HL-60/S4 (cell line): ENCODE results near the gene RHBDL1.

Experiments used
- in situ Hi-C: fragments of 300-500 bp; cut with MboI; formaldehyde crosslinking; loops from 2 replicates; pipeline ENCODE4 v1.14.3; 2022; ENCODE audit warnings: low sequenced_read_pairs

Gene RHBDL1

DNA sequence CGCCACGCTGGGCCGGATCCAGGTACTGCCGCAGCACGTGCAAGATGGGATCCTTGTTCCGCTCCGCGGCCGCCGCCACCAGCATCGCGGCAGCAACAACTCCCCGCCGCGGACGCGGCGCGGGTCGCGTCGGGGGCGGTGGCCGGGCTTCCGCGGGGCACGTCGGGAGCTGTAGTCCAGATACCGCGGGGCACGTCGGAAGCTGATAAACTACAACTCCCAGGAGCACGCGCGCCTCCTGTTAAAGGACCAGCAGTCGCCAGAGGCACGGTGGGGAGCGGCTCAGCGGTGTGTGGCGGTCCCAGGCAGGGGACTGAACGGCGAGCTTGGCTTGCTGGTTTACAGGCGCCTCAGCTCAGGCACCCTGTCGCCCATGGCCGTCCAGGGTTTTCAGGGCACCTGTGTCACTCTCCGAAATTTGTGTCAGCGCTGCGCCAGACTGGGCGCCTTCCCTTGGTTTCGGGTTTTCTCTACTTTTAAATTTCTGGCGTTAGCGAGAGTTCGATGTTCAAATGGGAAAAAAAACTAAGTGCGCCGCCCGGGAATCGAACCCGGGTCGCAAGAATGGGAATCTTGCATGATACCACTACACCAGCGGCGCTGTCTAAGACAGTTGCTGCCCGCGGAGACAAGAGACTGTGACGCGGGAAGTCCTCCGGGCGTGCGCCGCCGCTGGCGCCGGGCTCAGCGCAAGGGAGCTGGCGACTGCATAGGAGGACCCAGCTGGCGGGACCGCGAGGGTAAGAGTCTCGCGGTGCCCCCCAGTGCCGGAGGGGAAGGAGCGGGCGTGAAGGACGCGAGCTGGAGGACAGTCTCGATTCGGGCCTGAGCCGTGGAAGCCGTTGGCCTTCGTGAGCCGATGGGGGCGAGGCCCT is 39.0 kb upstream of the RHBDL1 start, which contains the start of gene METTL26:
METTL26 (minus strand) TSS at position 100 of the 875 bp plus-strand sequence; CDS start at position 85, 15 bp downstream.
- in situ Hi-C loops: no loop called here

GRCh38 chr16:637081-638018 is 38.1 kb upstream of the RHBDL1 start:
- in situ Hi-C loops: no loop called here

DNA sequence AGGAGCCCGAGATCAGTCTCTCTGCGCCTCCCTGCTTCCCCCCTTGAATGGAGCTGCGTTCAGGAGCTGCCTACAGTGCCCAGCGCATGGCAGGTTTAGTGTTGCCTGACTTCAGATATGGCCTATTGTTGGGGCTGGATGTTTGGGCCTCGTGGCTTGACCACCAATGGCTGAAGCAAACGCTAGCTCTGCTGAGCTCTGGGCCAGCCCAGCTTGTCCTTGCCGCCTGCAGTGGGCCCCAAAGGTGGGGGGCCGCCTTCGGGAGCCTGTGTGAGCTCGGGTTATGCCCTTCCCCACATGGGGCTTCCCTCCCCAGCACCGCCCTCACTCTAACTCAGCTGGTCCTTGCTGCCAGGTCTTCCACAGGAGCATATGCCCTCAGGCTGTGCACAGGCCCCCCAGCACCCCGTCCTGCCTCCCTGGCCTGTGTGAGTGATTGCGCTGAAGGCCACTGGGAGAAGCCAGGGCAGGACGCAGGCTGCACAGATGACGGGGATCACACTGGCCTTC is 37.4 kb upstream of the RHBDL1 start:
- in situ Hi-C loops: no loop called here

- in situ Hi-C loops: no loop called here
Measured at GRCh38 chr16:638836-639235, 36.6 kb upstream of the RHBDL1 start.

- in situ Hi-C loops: no loop called here
Measured at GRCh38 chr16:640614-641013, 34.9 kb upstream of the RHBDL1 start.

DNA sequence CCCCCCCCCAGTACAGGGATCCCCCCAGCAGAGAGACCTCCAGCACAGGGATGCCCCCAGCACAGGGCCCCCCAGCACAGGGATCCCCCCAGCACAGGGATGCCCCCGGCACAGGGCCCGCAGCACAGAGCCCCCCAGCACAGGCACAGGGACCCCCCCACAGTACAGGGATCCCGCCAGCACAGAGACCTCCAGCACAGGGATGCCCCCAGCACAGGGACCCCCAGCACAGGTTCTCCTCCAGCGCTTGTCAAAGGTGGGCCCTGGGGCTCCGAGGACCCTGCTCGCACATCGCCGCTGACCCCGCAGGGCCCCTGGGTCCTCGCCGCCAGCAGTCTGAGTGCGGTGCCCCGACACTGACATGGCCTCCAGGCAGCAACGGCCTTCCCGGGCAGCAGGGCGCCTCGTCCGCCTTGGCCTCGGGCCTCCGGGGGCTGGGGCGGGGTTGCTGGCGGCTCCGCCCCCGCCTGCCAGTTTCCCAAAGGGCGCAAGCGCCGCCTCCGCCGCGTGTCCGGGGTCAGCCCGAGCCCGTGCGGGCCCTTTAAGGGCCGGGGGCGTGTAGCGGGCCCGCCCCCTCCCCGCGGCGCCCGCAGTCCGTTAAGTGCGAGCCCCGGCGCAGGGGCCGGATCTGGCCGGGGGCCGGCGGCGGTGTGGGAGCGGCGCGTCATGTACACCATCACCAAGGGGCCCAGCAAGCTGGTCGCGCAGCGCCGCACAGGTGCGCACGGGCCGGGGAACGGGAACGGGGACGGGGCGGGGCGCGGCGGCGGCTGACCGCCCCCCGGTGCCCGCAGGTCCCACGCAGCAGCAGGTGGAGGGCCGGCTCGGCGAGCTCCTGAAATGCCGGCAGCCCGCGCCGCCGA is 33.9 kb upstream of the RHBDL1 start, which contains the start of gene MCRIP2:
MCRIP2 (plus strand) TSS at position 503 of the 863 bp plus-strand sequence; CDS start at position 667, 164 bp downstream.
- in situ Hi-C loops: no loop called here

GRCh38 chr16:642189-643049 is 33.1 kb upstream of the RHBDL1 start:
- in situ Hi-C loops: no loop called here

GRCh38 chr16:643050-643368 is 32.5 kb upstream of the RHBDL1 start:
- in situ Hi-C loops: no loop called here

- in situ Hi-C loops: no loop called here
Measured at GRCh38 chr16:644556-644955, 30.9 kb upstream of the RHBDL1 start.

DNA sequence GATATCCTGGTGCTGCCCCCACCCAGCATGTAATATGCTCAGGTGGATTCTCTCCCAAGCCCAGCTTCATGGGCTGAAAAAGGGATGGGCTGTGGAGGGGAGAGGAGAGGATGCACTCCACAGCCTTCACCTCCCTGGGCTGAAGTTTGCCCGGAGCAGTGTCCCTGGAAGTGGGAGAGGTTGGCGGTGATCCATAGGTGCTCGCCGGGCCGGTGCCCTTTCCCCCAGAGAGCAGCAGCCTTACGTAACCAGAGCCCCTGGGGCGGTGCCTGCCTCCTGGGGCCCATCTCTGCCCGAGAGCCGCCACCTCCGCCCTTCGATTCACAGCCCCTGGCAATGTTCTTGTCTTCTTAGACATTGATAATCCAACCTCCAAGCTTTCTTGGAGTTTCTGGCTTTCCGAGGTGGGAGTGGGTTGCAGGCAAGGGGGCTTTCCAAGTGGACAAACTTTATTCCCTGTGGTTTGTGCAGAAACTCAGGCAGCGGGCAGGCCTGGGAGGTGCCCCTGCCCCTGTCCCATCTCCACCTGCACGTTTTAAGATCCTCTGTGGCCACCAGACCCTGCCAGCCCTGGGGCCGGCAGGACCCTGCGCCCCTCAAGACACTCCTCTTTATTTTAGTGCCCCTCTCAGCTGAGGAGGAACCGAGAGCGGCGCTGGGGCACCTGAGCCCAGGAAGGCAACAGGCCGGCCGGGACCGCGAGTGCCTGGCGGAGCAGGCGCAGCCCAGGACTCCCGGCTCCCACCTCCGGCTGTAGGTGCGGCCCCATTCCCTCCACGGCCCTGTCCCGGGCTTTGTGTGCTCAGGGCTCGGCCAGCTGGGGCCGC is 29.4 kb upstream of the RHBDL1 start:
- in situ Hi-C loops: no loop called here

DNA sequence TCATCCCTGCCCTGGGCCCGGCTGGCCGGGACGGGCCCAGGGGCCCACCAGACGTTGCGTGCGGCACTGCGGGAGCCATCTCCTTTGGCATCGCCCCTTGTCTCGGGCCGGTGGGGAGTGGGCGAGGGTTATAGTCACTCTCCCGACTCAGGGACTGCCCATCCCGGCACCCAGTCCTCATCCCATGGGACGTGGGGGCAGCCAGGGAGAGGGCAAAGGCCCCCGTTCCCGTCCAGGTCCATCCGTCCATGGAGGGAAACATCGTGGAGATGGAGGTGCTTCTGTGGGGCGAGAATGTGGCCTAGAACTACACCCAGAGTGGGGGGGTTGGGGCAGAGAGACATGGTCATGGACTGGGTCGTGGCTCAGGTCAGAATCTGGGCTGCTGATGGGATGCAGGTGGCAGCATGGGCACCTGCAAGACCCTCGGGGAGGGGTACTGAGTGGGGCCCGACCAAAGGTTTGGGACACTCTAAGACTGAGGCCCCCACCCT is 28.7 kb upstream of the RHBDL1 start:
- in situ Hi-C loops: no loop called here

GRCh38 chr16:647173-647902 is 28.1 kb upstream of the RHBDL1 start:
- in situ Hi-C loops: no loop called here

- in situ Hi-C loops: no loop called here
Measured at GRCh38 chr16:648071-648780, 27.2 kb upstream of the RHBDL1 start.

DNA sequence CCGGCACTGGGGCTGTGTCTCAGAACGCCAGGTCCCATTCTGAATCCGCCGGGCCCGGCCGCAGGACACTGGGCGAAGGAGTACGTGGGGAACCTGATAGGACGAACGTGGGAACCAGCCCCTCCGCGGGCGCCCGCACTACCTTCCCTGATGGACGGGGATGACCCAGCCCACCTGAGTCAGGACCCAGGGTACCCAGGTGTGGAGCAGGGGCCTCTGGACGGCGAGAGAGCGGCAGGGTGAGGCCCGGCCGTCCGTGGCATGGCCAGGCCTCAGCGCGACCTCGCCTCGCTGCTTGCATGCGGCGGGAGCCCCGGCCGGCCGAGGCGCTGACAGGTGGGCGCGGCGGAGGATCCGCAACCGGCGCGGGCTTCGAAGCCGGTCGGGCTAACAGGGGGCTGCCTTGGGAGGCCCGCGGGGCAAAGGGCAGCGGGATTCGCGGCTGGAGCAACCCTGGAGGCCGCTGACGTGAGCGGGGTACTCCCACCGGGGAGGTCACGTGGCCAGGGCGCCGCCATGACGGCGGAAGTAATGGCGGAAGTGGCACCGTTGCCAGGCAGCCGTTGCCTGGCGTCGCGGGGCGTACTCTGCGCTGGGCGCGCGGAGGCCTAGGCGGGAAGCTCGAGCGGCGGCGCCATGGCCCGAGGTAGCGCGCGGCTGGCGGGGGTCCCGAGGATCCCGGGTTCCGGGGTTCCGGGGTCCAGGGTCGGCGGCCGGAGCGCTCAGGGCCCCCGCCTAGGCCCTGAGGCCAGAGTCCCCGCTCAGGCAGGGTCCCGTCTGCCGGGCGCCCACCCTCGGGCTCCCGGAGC is 26.5 kb upstream of the RHBDL1 start, which contains the start of gene WDR90:
WDR90 (plus strand) TSS at position 585 of the 809 bp plus-strand sequence; CDS start at position 637, 52 bp downstream.
- in situ Hi-C loops: no loop called here

DNA sequence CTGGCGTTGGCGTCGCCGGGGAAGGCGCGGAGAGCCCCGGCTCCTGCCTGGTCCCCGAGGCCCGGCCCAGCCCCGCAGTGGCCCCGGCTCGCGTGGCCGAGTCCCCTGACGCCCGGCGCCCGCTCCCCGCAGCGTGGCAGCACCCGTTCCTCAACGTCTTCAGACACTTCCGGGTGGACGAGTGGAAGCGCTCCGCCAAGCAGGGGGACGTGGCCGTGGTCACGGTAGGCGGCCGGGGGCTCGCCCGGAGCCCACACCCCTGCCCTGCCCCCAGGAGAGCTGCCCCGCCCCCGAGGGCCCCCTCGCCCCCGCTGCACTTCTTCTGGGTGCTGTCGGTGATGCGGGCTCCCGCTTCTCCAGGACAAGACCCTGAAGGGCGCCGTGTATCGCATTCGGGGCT is 25.8 kb upstream of the RHBDL1 start:
- in situ Hi-C loops: no loop called here

- in situ Hi-C loops: no loop called here
Measured at GRCh38 chr16:651844-652243, 23.6 kb upstream of the RHBDL1 start.
